WI38 (cell line): Measurements from ENCODE around the gene RNF5.
A peak's percentile ranks its signal among the peaks of the same experiment; 100 is the strongest.
"Not testable (repeated sequence)": the region's sequence is repeated elsewhere in the genome, so short reads cannot be mapped to it uniquely, and the experiment has no call there.

Experiments used
- H3K4me3 ChIP-seq: 2 replicates; pipeline ENCODE4 v1.5.1; 2011; ENCODE audit warnings: low read depth, mild to moderate bottlenecking, control low read depth, low read length
- TF ChIP-seq, protein P1 (sequence below): IDR thresholded peaks from 2 replicates; pipeline ENCODE4 v1.5.1; 2012; ENCODE audit warnings: low read depth, mild to moderate bottlenecking, control low read depth, low read length

The RNF5 gene

GRCh38 chr6:32192608-32193039 lies 14.4 kb downstream of the RNF5 start, which contains the start of gene GPSM3:
Gene GPSM3 (minus strand): TSS chr6:32192643. CDS start chr6:32192513, 130 bp downstream.
- peak within 1 kb of the TSS; percentile 30; the same call in 1 of the 2 replicates for H3K4me3 ChIP-seq
- TF ChIP-seq, protein P1, sequence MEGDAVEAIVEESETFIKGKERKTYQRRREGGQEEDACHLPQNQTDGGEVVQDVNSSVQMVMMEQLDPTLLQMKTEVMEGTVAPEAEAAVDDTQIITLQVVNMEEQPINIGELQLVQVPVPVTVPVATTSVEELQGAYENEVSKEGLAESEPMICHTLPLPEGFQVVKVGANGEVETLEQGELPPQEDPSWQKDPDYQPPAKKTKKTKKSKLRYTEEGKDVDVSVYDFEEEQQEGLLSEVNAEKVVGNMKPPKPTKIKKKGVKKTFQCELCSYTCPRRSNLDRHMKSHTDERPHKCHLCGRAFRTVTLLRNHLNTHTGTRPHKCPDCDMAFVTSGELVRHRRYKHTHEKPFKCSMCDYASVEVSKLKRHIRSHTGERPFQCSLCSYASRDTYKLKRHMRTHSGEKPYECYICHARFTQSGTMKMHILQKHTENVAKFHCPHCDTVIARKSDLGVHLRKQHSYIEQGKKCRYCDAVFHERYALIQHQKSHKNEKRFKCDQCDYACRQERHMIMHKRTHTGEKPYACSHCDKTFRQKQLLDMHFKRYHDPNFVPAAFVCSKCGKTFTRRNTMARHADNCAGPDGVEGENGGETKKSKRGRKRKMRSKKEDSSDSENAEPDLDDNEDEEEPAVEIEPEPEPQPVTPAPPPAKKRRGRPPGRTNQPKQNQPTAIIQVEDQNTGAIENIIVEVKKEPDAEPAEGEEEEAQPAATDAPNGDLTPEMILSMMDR = no peak

DNA sequence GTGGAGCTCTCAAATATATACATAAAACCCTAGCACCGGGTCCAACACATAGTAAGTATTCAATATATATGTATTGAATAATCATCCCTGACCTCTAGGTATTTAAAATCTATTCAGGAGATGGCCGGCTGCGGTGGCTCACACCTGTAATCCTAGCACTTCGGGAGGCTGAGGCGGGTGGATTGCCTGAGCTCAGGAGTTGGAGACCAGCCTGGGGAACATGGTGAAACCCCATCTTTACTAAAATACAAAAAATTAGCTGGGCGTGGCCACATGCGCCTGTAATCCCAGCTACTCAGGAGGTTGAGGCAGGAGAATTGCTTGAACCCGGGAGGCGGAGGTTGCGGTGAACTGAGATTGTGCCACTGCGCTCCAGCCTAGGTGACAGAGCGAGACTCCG lies 14.9 kb downstream of the RNF5 start:
- not testable (repeated sequence) for H3K4me3 ChIP-seq

DNA sequence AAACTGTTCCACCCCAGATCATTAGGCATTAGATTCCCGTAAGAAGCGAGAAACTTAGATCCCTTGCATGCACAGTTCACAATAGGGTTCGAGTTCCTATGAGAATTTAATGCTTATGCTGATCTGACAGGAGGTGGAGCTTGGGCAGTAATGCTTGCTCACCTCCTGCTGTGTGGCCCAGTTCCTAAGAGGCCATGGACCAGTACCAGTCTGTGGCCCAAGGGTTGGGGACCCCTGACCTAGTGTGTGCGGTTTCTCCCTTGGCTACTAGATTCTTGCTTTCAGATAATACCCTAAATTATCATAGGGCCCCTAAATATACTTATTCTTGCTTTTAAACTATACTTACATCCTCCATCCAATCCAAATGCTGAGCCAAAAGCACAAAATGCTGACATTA lies 16.2 kb downstream of the RNF5 start:
- TF ChIP-seq, protein P1 = no peak
- H3K4me3 ChIP-seq = no peak overlapping the region

- TF ChIP-seq, protein P1 = peak; percentile 45
- peak overlapping the region; percentile 46 for H3K4me3 ChIP-seq
These were observed 16.8 kb downstream of the RNF5 start for GRCh38 chr6:32194825-32195651.

DNA sequence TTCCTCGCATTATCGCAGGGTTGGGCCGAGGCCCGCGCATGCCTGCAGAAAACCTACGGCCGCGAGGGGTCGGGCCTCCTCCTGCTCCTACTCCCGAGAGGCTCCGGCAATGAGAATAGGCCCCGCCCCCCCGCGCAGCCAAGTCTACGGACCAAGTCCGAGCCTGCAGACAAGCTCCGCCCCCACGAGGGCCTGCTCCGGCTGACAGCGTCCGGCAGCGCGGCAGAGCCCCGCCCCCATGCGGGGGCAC lies 17.4 kb downstream of the RNF5 start:
- TF ChIP-seq, protein P1 = peak; percentile 26; the same call in 1 of the 2 replicates
- H3K4me3 ChIP-seq = no peak overlapping the region; the same call in 1 of the 2 replicates

- peak overlapping the region; percentile 87 for H3K4me3 ChIP-seq
- TF ChIP-seq, protein P1 = no peak
These were observed 17.9 kb downstream of the RNF5 start for GRCh38 chr6:32195902-32196681.

GRCh38 chr6:32196682-32197616 lies 18.7 kb downstream of the RNF5 start:
- peak overlapping the region; percentile 87 for H3K4me3 ChIP-seq
- TF ChIP-seq, protein P1 = 0 out of 2 replicates have a peak, but pooled peaks have one; percentile 5
